Activated CD8-positive, alpha-beta memory T cell treated with anti-CD3 and anti-CD28 coated beads for 36 hours (primary cell): ENCODE data around the gene TWF2. TPM values are rescaled to one million over a fixed set of nuclear protein-coding genes. Genes with fewer than 3 reads are reported as not detected.

Experiments
- CTCF ChIA-PET: fragments of 350-600 bp; sonication (Branson Sonifier 250); formaldehyde crosslinking; loops from one replicate; lab custom pipeline; 2021; ENCODE audit warnings: antibody characterized with exemption; lab: Charles Lee
- POLR2A ChIA-PET: fragments of 350-600 bp; sonication (Branson Sonifier 250); formaldehyde crosslinking; loops from one replicate; lab custom pipeline; 2021; ENCODE audit warnings: antibody characterized with exemption; lab: Charles Lee
- total RNA-seq, 2 experiments: library from RNA; stranded (reverse); gene quantifications; one replicate each; pipeline ENCODE4 v1.2.3, GENCODE V29; 2021

Gene TWF2
- total RNA-seq, 2 experiments from 2014 or later = 117 to 123 TPM

DNA sequence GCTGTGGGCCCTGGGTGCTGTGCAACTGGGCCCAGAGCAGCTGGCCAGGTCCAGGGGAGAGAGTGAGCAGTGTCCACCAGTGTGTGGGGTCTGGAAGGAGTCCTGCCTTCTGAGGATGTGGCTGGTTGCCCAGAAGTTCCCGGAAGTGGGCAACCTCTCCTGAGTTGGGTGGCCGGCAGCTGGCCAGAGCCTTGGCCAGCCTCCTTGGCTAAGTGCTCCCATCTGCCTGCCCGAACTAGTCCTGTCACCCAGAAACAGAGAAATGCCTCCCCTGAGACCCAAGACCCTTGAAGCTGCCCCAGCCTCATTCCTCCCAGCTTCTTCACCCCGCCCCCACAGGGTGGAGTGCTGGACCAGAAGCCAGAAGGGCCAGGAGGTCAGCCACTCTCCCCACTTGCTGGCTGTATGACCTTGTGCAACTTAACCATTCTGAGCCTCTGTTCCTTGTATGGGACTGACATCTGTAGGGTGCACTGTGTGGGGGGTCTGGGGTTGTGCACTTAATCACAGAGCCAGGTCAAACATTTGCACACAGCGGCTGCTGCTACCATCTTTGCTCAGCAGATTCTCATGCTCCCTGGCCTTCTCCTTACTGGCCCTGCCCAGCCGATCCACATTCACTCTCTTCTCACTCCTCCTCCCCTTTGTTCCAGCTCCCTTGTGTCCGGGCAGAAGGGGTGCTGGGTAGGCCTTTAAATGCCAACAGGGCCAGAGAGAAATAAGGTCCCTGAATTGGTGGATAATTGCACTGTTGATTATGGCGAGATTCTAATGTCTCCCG is 48.5 kb downstream of the TWF2 start:
- CTCF ChIA-PET = no interaction called here
- POLR2A ChIA-PET = no interaction called here

DNA sequence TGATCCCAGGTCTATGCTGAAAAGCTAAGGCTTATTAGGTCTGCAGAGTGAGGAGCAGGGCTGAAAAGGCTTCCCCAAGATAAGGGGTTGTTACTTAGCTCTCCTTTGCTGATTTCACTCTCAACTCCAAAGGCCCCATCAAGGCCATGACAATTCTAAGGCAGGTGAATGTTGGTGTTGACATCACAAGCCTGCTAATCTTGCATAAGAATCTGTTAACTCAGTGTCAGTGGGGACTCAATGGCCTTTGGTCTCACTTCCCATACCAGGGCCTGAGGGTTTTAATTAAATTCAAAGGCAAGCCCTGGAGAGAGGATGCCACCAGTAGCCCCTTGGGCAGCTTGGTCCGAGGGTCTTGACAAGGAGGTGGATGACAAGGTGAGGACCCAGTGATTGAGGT is 50.4 kb downstream of the TWF2 start:
- ChIA-PET CTCF (no interaction called here), POLR2A (no interaction called here)

DNA sequence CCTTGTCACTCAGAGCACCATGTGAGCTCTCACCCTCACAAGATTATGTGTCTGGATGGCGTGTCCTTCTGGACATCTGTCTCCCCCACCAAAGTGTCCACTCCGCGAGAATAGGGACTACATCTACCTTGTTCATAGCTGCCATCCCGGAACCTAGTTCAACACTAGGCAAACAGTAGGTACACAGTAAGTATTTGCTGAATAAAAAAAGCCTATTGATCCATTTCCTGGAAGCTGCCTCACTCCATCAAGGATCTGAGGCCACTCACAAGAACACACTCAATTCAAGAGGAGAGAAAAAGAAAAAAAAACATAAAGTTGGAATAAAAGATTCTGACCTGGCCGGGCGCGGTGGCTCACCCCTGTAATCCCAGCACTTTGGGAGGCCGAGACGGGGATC is 52.2 kb downstream of the TWF2 start:
- ChIA-PET CTCF (interaction anchor here (1.5 kb wide), 1 partner anchor 23 kb away, joined by 3 read pairs; no protein-coding TSS in a partner anchor), POLR2A (no interaction called here)

DNA sequence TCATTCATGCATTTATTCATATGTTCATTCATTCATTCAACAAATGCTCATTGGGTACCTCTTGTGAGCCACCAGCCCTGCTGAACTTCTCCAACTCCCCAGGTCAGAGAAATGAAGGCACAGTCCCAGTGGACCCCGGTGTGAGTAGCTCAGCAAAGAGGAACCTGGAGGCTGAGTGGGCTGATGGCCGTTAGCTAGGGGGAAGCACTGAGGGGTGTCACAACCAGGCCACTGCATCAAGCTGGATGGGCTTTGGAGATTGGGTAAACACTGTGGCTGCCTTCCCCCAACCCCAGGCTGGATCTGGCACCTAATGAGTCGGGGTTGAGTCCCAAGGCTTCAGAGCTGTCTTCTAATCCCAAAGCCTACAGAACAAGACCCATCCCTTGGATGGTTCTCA is 53.1 kb downstream of the TWF2 start:
- ChIA-PET POLR2A (no interaction called here), CTCF (interaction anchor here (0.5 to 1.5 kb wide), 2 partner anchors 23 to 189 kb away, joined by 3 read pairs; no protein-coding TSS in a partner anchor)

DNA sequence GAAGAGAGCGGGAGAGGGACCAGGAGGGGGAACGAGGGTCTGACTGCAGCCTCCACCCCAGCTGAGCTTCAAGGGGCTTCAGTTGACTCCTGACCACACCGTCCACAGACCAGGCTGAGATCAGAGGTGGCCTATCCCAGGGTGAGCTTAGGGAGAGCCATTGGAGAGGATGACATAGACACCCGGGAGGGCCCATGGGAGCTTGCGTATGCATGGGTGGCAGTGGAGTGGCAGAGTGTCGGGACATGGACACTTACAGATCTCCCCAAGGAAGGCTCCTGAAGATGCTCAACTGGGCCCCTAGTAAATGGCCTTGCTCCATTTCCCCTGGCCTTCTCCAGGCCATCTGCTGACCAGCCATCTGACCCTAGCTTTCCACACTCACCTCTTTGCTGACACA is 53.6 kb downstream of the TWF2 start:
- CTCF ChIA-PET = interaction anchor here (1.5 kb wide), 1 partner anchor 22 kb away, joined by 3 read pairs; no protein-coding TSS in a partner anchor
- POLR2A ChIA-PET = no interaction called here

DNA sequence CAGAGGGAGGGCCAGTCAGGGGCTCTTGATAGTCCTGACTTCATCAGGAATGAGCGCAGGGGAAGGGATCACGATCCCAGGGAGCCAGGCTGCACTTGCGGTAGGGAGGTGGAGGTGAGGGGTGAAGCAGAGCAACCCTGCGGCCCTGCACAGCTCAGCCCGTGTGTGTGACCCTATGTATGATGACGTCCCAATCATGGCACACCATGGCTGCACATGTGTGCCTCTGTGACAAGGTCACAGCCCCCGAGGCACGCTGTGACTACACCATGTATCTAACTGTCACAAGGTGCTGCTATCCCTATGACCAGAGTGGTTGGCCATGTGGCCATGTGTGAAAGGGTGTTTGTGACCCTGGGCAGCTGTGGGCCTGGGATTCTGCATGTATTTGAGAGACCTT is 54.3 kb downstream of the TWF2 start:
- ChIA-PET POLR2A (no interaction called here), CTCF (no interaction called here)

DNA sequence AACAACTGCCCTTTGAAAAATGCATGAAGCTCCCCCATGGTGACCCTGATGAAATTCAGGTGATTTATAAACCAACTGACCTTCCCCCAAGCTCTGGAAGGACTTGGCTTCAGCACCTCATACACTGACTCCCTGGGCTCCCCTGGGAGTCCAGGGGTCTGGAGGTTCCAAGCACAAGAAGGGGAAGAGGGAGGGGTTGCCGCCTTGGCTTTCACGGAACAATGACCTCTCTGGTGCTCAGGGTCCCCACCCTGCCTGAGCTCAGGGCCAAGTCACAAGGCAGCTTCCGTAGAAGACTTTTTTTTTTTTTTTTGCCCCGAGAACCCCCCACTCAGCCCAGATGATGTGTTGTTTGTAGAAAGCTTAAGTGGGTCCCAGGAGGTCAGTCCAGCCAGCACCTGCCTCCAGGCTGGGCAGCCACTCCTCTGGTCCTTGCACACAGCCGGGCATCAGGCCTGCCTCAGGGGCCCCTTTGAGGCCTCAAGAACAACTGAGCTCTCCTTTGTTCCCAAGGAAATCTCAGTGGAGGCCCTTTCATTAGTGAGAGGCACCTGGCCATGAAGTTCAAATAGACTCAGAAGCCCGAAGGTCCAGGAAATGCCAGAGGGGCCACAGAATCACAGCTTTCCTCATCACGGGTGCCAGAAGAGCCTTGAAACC is 55.0 kb downstream of the TWF2 start:
- ChIA-PET CTCF (no interaction called here), POLR2A (no interaction called here)

DNA sequence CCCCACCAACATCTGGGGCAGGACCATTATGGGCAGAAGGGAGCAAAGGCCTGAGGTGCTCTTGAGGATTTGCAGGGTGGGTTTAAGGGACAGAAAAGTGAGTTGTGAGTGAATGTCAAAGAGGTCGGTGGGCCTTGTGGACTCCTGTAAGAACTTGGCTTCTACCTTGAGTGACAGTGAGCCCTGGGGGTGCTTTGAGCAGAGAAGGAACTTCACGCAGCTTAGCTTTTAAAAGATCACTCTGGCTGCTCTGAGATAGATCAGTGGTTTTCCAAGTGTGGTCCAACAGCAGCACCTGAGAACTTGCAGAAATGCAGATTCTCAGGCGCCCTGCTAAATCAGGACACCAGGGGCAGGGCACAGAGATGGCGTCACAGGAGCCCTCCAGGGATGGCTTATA is 56.3 kb downstream of the TWF2 start:
- CTCF ChIA-PET = interaction anchor here (1.8 kb wide), 1 partner anchor 181 kb away, joined by 4 read pairs; no protein-coding TSS in a partner anchor

DNA sequence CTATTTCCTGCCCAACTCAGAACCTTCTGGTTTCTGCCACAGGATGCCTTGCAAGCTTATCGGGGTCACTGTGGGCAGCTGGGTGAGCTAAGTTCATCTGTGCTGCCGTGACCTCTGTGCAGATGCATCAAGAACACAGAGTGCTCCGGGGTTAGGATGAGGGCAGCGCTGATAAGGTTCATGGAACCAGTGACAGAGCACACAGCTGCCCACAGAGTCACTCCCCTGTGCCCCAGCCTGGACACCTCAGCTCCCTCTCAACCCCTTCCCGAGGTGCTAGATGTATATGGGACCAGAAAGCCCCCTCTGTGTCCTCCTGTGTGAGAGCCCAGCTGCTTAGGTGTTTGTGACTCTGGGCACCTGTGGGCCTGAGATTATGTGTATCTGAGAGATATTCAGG is 56.8 kb downstream of the TWF2 start:
- ChIA-PET POLR2A (no interaction called here), CTCF (interaction anchor here (1.8 kb wide), 1 partner anchor 180 kb away, joined by 4 read pairs; no protein-coding TSS in a partner anchor)

More for the DNA sequence above, 56.3 kb downstream of the TWF2 start:
- POLR2A ChIA-PET = no interaction called here

DNA sequence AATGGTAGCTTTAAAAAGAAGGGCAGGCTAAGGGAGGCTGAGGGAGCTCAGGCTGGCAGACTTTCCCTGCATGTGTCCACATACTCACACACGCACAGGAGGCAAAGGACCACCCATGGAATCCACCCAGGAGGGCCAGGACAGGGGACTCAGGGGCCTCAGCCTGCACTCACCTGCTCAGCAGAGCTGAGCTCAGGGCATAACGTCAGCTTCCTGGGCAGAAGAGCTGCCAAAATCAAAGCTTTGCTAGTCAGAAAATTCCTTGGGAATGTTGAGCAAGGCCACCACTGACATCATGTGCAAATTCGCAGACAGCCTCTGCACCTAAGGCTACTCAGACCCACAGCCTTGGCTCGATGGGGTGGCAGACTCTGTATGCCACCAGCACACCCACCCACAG is 57.4 kb downstream of the TWF2 start:
- ChIA-PET CTCF (interaction anchor here (1.8 kb wide), 1 partner anchor 180 kb away, joined by 4 read pairs; no protein-coding TSS in a partner anchor), POLR2A (no interaction called here)

Other genes with a start within 250 kb of the TWF2 start
- 1,000 to 10,000 TPM; 1,417 to 1,432 TPM for gene RPL29, start 243.3 kb downstream of the TWF2 start, total RNA-seq
- gene DUSP7, start 182.6 kb downstream of the TWF2 start, total RNA-seq = 10 to 100 TPM; 26.5 to 26.8 TPM
- gene POC1A, start 84.7 kb downstream of the TWF2 start, total RNA-seq = 10 to 100 TPM; 24.5 to 27.4 TPM
- 10 to 100 TPM; 71.7 to 73.8 TPM for gene ALAS1, start 41.0 kb downstream of the TWF2 start, total RNA-seq
- under 1 TPM; 0.23 to 0.50 TPM for gene TLR9, start 13.5 kb downstream of the TWF2 start, total RNA-seq
- gene PPM1M, start 6.6 kb upstream of the TWF2 start, total RNA-seq = 10 to 100 TPM; 70.2 to 75.3 TPM
- 100 to 1,000 TPM; 123 to 124 TPM for gene WDR82, start 39.5 kb upstream of the TWF2 start, total RNA-seq
- 10 to 100 TPM; 18.5 to 19.7 TPM for gene GLYCTK, start 48.7 kb upstream of the TWF2 start, total RNA-seq
- gene DNAH1, start 77.2 kb upstream of the TWF2 start, total RNA-seq = 1 to 10 TPM; 4.4 to 4.5 TPM
- gene BAP1, start 170.8 kb upstream of the TWF2 start, total RNA-seq = 100 to 1,000 TPM; 108 to 109 TPM
- 10 to 100 TPM; 10.3 to 10.8 TPM for gene PHF7, start 171.5 kb upstream of the TWF2 start, total RNA-seq
- gene SEMA3G, start 205.9 kb upstream of the TWF2 start, total RNA-seq = under 1 TPM; 0.08 to 0.19 TPM
- 1 to 10 TPM; 1.3 to 2.1 TPM for gene TNNC1, start 214.9 kb upstream of the TWF2 start, total RNA-seq
- gene NISCH, start 216.4 kb upstream of the TWF2 start, total RNA-seq = 10 to 100 TPM; 58.9 to 60.7 TPM